HG03060 (cell line): ENCODE measurements around the gene TCTN2.

Experiments
- ATAC-seq: cut with Tn5 transposase; IDR thresholded peaks from one replicate; pipeline ENCODE4 v1.9.1; 2021; ENCODE audit warnings: low read depth, moderate number of reproducible peaks; ENCODE audit not compliant: unreplicated experiment

Gene TCTN2

GRCh38 chr12:123683964-123684363, 13.1 kb downstream of the TCTN2 start:
- ATAC-seq, result no peak

GRCh38 chr12:123686636-123687190, 15.8 kb downstream of the TCTN2 start:
- ATAC-seq, result no peak

- no peak for ATAC-seq
Measured at GRCh38 chr12:123690191-123690840, 19.4 kb downstream of the TCTN2 start.

- ATAC-seq, result no peak
Measured at GRCh38 chr12:123696207-123696606, 25.3 kb downstream of the TCTN2 start.

- no peak for ATAC-seq
Measured at GRCh38 chr12:123696646-123697045, 25.7 kb downstream of the TCTN2 start.

- no peak for ATAC-seq
Measured at GRCh38 chr12:123705935-123706334, 35.0 kb downstream of the TCTN2 start.

- ATAC-seq, result no peak
Measured at GRCh38 chr12:123707466-123707865, 36.6 kb downstream of the TCTN2 start.

GRCh38 chr12:123712780-123713319, 41.9 kb downstream of the TCTN2 start:
- no peak for ATAC-seq

GRCh38 chr12:123713398-123713797, 42.5 kb downstream of the TCTN2 start:
- no peak for ATAC-seq

- ATAC-seq, result no peak
Measured at GRCh38 chr12:123713823-123714585, 43.1 kb downstream of the TCTN2 start.

GRCh38 chr12:123715195-123715594, 44.3 kb downstream of the TCTN2 start:
- ATAC-seq, result no peak

GRCh38 chr12:123717350-123717749, 46.4 kb downstream of the TCTN2 start:
- no peak for ATAC-seq

GRCh38 chr12:123720141-123720814, 49.4 kb downstream of the TCTN2 start:
- no peak for ATAC-seq

- no peak for ATAC-seq
Measured at GRCh38 chr12:123721245-123721644, 50.3 kb downstream of the TCTN2 start.

- ATAC-seq, result no peak
Measured at GRCh38 chr12:123723011-123723410, 52.1 kb downstream of the TCTN2 start.

GRCh38 chr12:123723765-123724164, 52.9 kb downstream of the TCTN2 start:
- ATAC-seq, result no peak

- no peak for ATAC-seq
Measured at GRCh38 chr12:123726244-123726643, 55.3 kb downstream of the TCTN2 start.

- no peak for ATAC-seq
Measured at GRCh38 chr12:123726962-123727361, 56.0 kb downstream of the TCTN2 start.

GRCh38 chr12:123727878-123728277, 57.0 kb downstream of the TCTN2 start:
- ATAC-seq, result no peak

- ATAC-seq, result no peak
Measured at GRCh38 chr12:123731596-123731995, 60.7 kb downstream of the TCTN2 start.

GRCh38 chr12:123732251-123732650, 61.3 kb downstream of the TCTN2 start:
- no peak for ATAC-seq
